ENCODE results near the gene RHOBTB3. TPM values are rescaled to one million over a fixed set of nuclear protein-coding genes. Genes with fewer than 3 reads are reported as not detected.

The RHOBTB3 gene
- total RNA-seq, 1 donor from 2014 or later: 66.9 TPM

GRCh38 chr5:95718738-95719137 lies 12.4 kb upstream of the RHOBTB3 start:
- no peaks in the 10 kb centered on the region for H3K27me3 Mint-ChIP-seq (ENCODE audit: low read depth)
- H3K4me1 Mint-ChIP-seq: peaks cover 7% of the 10 kb centered on the region
- H3K9me3 Mint-ChIP-seq: no peaks in the 10 kb centered on the region
- no peak overlapping the region for H3K4me3 Mint-ChIP-seq
- no peaks in the 10 kb centered on the region for H3K36me3 Mint-ChIP-seq (ENCODE audit: low read depth)
- no peak for DNase-seq (ENCODE audit: low read depth, low spot score)
- TF ChIP-seq, protein P1, sequence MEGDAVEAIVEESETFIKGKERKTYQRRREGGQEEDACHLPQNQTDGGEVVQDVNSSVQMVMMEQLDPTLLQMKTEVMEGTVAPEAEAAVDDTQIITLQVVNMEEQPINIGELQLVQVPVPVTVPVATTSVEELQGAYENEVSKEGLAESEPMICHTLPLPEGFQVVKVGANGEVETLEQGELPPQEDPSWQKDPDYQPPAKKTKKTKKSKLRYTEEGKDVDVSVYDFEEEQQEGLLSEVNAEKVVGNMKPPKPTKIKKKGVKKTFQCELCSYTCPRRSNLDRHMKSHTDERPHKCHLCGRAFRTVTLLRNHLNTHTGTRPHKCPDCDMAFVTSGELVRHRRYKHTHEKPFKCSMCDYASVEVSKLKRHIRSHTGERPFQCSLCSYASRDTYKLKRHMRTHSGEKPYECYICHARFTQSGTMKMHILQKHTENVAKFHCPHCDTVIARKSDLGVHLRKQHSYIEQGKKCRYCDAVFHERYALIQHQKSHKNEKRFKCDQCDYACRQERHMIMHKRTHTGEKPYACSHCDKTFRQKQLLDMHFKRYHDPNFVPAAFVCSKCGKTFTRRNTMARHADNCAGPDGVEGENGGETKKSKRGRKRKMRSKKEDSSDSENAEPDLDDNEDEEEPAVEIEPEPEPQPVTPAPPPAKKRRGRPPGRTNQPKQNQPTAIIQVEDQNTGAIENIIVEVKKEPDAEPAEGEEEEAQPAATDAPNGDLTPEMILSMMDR (conservative IDR thresholded peaks at IDR 0.05): no peak
- no peak overlapping the region for H3K27ac Mint-ChIP-seq (ENCODE audit: unreplicated experiment)

- H3K4me3 Mint-ChIP-seq: no peak overlapping the region
- peaks cover 8% of the 10 kb centered on the region for H3K4me1 Mint-ChIP-seq
- H3K27me3 Mint-ChIP-seq (ENCODE audit: low read depth): no peaks in the 10 kb centered on the region
- no peak overlapping the region for H3K27ac Mint-ChIP-seq (ENCODE audit: unreplicated experiment)
- H3K36me3 Mint-ChIP-seq (ENCODE audit: low read depth): no peaks in the 10 kb centered on the region
- TF ChIP-seq, protein P1 (conservative IDR thresholded peaks at IDR 0.05): no peak
- no peak for DNase-seq (ENCODE audit: low read depth, low spot score)
- H3K9me3 Mint-ChIP-seq: no peaks in the 10 kb centered on the region
Measured at GRCh38 chr5:95720094-95720786, 10.9 kb upstream of the RHOBTB3 start.

DNA sequence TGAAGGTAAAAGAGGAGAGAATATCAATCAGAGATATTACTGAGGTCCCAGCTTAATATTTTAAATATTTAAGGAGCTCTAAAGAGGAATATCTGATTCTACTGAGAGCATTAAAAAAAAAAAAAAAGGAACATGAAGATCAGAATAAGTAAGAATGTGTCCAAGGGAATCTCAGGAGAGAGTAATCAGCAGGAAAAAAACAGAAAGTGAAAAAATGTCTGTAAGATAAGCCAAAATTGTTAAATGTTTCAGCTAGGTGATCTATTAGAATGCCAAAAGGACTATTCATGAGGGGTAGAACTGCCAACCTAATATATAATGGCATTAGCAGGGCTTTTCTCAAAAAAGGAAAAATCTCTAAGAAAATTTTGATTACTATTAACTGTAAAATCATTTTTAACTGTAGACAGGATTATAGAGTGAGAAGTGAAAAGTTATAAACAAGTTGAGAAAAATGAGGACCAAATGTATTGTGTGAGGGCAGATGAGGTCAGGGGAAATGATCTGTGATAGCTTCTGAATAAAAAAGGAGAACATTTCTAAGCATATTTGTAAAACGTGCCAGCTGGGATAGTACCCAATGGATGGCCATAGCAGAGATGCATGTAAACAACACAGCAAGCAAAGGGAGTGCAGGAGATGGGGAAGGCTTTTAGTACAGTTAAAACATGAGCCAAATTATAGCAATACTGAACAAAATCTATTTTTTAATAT lies 9.4 kb upstream of the RHOBTB3 start:
- Mint-ChIP-seq H3K9me3 (no peaks in the 10 kb centered on the region), H3K36me3 (ENCODE audit: low read depth) (no peaks in the 10 kb centered on the region), H3K4me3 (no peak overlapping the region), H3K27ac (ENCODE audit: unreplicated experiment) (no peak overlapping the region), H3K4me1 (peaks cover 8% of the 10 kb centered on the region), H3K27me3 (ENCODE audit: low read depth) (no peaks in the 10 kb centered on the region)
- TF ChIP-seq, protein P1 (conservative IDR thresholded peaks at IDR 0.05): no peak
- DNase-seq (ENCODE audit: low read depth, low spot score): no peak

- H3K9me3 Mint-ChIP-seq: no peaks in the 10 kb centered on the region
- peaks cover 8% of the 10 kb centered on the region for H3K4me1 Mint-ChIP-seq
- H3K36me3 Mint-ChIP-seq (ENCODE audit: low read depth): no peaks in the 10 kb centered on the region
- H3K4me3 Mint-ChIP-seq: no peak overlapping the region
- DNase-seq (ENCODE audit: low read depth, low spot score): no peak
- H3K27me3 Mint-ChIP-seq (ENCODE audit: low read depth): no peaks in the 10 kb centered on the region
- H3K27ac Mint-ChIP-seq (ENCODE audit: unreplicated experiment): no peak overlapping the region
- TF ChIP-seq, protein P1 (conservative IDR thresholded peaks at IDR 0.05): no peak
Measured at GRCh38 chr5:95723632-95724369, 7.3 kb upstream of the RHOBTB3 start.

DNA sequence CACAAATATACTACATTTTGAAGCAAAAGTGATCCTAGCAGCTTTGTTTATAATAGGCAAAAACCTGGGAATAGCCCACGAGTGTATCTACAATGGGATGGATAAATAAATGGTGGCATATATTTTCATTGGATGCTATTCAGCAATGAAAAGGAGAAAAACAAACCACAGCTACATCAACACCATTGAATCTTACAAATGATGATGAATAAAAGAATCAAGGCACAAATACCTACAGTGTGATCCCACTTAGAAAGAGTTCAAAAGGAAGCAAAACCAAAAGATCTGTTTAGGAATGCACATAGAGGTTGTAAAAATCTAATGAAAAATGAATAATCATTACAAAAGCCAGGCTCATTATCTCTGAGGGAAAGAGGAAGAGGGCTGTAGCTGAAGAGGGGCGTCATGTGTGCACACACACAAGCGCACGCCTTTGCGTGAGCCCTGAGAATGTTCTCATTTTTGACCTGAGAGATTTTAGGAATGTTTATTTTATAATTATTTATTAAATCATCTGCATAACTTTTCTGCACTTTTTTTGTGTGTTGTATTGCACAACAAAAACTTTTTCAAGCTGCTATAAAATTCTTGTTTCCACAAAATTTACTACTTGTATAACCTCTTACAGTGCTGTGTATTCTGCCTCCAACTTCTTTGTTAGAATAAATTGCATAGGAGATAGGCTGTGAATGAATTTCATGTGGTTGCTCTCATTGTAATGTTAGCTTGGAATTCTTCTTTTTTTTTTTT lies 5.9 kb upstream of the RHOBTB3 start:
- Mint-ChIP-seq H3K9me3 (no peaks in the 10 kb centered on the region), H3K36me3 (ENCODE audit: low read depth) (no peaks in the 10 kb centered on the region), H3K27me3 (ENCODE audit: low read depth) (peaks cover 3% of the 10 kb centered on the region), H3K4me1 (peaks cover 16% of the 10 kb centered on the region), H3K27ac (ENCODE audit: unreplicated experiment) (no peak overlapping the region), H3K4me3 (peak overlapping the region; percentile 21)
- TF ChIP-seq, protein P1 (conservative IDR thresholded peaks at IDR 0.05): no peak
- DNase-seq (ENCODE audit: low read depth, low spot score): no peak

Measured in neural crest cell (in vitro differentiated cells).